ENCODE measurements around the gene UBXN2A. TPM values are rescaled to one million over a fixed set of nuclear protein-coding genes. Genes with fewer than 3 reads are reported as not detected.

UBXN2A gene
- total RNA-seq, 1 donor from 2014 or later, result 14.1 TPM

- ATAC-seq (no peak), DNase-seq (no peak)
- Histone ChIP-seq H3K4me3 (no peak overlapping the region), H3K27ac (no peak overlapping the region), H3K9me3 (no peaks in the 10 kb centered on the region), H3K36me3 (peaks cover 12% of the 10 kb centered on the region), H3K27me3 (ENCODE audit: low read depth) (no peaks in the 10 kb centered on the region), H3K4me1 (no peaks in the 10 kb centered on the region)
- intact Hi-C loops (cut with DNase I), result no loop called here
- TF ChIP-seq, protein P1, sequence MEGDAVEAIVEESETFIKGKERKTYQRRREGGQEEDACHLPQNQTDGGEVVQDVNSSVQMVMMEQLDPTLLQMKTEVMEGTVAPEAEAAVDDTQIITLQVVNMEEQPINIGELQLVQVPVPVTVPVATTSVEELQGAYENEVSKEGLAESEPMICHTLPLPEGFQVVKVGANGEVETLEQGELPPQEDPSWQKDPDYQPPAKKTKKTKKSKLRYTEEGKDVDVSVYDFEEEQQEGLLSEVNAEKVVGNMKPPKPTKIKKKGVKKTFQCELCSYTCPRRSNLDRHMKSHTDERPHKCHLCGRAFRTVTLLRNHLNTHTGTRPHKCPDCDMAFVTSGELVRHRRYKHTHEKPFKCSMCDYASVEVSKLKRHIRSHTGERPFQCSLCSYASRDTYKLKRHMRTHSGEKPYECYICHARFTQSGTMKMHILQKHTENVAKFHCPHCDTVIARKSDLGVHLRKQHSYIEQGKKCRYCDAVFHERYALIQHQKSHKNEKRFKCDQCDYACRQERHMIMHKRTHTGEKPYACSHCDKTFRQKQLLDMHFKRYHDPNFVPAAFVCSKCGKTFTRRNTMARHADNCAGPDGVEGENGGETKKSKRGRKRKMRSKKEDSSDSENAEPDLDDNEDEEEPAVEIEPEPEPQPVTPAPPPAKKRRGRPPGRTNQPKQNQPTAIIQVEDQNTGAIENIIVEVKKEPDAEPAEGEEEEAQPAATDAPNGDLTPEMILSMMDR (IDR thresholded peaks at IDR 0.05), result no peak
Observed at GRCh38 chr2:23967846-23968245, 27.6 kb downstream of the UBXN2A start.

DNA sequence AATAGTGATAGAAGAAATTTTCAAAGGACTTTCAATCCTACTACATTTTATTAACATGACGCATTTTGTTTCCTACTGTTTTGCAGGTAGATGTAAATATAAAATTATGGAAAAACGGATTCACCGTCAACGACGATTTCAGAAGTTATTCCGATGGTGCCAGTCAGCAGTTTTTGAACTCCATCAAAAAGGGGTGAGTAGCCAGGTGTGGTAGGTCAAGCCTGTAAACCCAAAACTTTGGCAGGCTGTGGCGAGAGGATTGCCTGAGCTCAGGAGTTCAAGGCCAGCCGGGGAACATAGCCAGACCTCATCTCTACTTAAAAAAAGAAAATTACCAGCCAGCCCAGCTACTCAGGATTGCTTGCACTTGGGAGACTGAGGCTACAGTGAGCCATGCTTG is 36.6 kb downstream of the UBXN2A start:
- intact Hi-C loops (cut with DNase I), result no loop called here
- H3K36me3 ChIP-seq, result peaks cover 34% of the 10 kb centered on the region

GRCh38 chr2:23988371-23988770 is 48.1 kb downstream of the UBXN2A start:
- Histone ChIP-seq H3K4me3 (no peak overlapping the region), H3K36me3 (peaks cover 24% of the 10 kb centered on the region), H3K27ac (no peak overlapping the region), H3K4me1 (no peaks in the 10 kb centered on the region), H3K27me3 (ENCODE audit: low read depth) (no peaks in the 10 kb centered on the region), H3K9me3 (no peaks in the 10 kb centered on the region)
- ATAC-seq, result no peak
- intact Hi-C loops (cut with DNase I), result no loop called here
- DNase-seq, result no peak
- TF ChIP-seq, protein P1 (IDR thresholded peaks at IDR 0.05), result peak; percentile 27

More for the DNA sequence above, 36.6 kb downstream of the UBXN2A start:
- ATAC-seq (no peak), DNase-seq (no peak)
- Histone ChIP-seq H3K27me3 (ENCODE audit: low read depth) (no peaks in the 10 kb centered on the region), H3K27ac (no peak overlapping the region), H3K9me3 (no peaks in the 10 kb centered on the region), H3K4me3 (no peak overlapping the region), H3K4me1 (no peaks in the 10 kb centered on the region)
- TF ChIP-seq, protein P1 (IDR thresholded peaks at IDR 0.05), result no peak

- Histone ChIP-seq H3K36me3 (peaks cover 6% of the 10 kb centered on the region), H3K4me3 (no peak overlapping the region), H3K27me3 (ENCODE audit: low read depth) (no peaks in the 10 kb centered on the region), H3K4me1 (no peaks in the 10 kb centered on the region), H3K27ac (no peak overlapping the region), H3K9me3 (no peaks in the 10 kb centered on the region)
- DNase-seq (no peak), ATAC-seq (no peak)
- TF ChIP-seq, protein P1 (IDR thresholded peaks at IDR 0.05), result no peak
- intact Hi-C loops (cut with DNase I), result no loop called here
Observed at GRCh38 chr2:23992931-23993330, 52.7 kb downstream of the UBXN2A start.

GRCh38 chr2:23993736-23994269 is 53.5 kb downstream of the UBXN2A start:
- H3K27ac ChIP-seq, result no peak overlapping the region
- no peaks in the 10 kb centered on the region for H3K27me3 ChIP-seq (ENCODE audit: low read depth)
- intact Hi-C loops (cut with DNase I), result no loop called here
- H3K9me3 ChIP-seq, result no peaks in the 10 kb centered on the region
- DNase-seq (no peak), ATAC-seq (no peak)
- H3K36me3 ChIP-seq, result peaks cover 6% of the 10 kb centered on the region
- no peaks in the 10 kb centered on the region for H3K4me1 ChIP-seq
- H3K4me3 ChIP-seq, result no peak overlapping the region
- TF ChIP-seq, protein P1 (IDR thresholded peaks at IDR 0.05), result no peak
